NCI-H2196 (cell line): ENCODE data around the gene ATF6.

Source experiments
- DNase-seq: peaks from one replicate; lab custom pipeline; 2025; ENCODE audit not compliant: unreplicated experiment; lab: John Stamatoyannopoulos, UW

ATF6 gene

DNA sequence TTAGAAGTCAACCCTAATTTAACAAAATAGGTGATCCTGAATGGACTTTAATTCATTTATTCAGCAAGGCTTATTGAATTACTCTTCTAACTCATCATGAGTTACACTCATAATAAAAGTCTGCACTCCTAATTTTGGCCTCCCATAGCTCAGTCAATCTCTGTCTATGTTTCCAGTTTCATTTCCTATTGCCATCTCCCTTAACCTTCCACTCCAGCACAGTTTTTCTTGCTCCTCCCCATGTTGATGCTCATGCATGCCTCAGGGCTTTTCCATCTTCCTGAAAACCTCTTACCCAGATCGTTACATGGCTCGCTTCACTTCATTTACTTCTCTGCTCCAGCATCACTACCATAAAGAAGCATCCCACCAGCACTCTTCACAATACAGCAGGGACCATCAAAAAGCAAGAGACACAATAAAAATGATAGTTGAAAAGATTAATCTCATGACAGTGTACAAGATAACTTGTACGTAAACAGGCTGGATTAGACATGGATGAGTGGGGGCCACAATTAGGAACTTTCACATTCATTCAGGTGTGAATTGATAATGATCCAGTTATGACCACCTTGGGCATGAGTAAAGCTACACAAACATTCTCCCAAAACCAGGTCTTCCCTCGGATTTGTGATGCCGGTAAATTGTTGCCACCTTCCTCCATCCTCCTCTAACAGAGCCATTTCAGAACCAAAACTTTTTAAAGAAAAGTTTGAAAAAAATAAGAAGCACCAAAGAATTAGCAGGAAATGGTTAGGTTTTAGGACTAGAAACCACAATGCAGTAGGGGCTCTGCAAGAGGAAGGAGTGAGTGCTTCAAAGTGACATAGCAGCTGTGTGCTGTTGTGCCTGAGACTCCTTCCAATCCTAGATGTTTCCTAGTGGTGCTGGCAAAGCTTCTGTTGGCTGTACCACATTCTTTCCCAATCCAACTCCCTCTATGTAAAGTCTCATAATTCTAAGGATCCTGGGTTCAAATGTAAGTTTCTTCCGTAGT is 167.8 kb downstream of the ATF6 start:
- DNase-seq = no peak

DNA sequence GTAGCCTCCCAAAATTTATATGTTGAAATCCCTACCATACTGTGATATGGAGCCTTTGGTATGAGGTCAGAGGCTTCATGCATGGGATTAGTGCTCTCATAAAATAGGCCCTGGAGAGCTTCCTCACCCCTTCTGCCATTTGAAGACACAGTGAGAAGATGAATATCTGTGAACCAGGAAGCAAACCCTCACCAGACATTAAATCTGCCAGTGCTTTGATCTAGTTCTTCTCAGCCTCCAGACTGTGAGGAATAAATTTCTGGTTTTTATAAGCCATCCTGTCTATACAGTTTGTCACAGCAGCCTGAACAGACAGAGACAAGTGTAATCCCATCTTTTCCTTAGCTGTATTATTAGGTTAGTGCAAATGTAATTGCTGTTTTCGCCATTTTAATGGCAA is 169.1 kb downstream of the ATF6 start:
- DNase-seq = no peak

DNA sequence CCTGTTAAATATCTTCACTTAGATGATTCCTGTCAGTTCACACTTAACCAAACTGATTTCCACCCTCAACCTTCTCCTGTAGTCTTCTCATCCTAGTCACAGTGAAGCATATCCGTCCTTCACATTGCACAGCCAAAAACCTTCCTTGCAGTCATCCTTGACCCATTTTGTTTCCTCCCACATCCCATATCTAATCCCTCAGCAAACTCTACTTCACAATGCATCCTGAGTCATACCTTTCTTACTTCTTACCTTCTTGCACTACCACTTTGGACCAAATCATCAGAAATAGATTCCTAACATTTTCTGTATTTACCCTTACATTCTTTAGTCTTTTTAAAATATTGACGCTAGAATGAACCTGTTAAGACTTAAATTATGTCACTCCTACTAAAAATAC is 170.7 kb downstream of the ATF6 start:
- no peak for DNase-seq

DNA sequence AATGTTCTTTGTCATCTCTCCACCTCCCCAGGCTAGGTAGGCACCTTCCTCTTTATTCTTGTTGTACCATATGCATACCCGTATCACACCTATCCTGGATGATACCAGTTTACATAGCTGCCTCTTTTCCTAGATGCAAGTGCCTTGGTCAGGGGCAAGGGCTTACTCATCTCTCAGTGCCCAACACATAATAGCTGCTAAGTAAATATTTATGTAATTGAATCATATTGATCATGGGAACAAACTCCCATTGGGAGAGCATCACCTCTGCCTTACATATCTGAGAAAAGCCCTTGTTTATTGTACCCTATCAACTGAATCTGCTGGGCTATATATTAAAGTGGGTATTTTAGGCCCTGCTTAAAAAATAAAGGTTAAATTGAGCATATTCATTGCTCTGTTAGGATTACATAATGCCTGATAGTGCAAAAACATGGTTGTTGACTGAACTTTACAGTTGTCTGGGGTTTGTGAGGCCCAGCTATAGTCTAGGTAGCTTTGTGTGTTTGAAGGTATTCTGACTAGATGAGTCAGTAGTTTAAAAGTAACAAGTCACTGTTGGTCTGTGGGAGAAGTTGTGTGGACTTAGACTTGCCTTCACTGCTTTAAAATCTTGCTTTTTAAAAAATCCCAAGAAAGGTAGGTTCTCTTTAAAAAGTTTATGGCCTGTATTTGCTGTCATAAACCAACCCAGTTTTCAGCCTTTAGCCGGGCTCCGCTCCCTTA is 174.9 kb downstream of the ATF6 start:
- no peak for DNase-seq

DNA sequence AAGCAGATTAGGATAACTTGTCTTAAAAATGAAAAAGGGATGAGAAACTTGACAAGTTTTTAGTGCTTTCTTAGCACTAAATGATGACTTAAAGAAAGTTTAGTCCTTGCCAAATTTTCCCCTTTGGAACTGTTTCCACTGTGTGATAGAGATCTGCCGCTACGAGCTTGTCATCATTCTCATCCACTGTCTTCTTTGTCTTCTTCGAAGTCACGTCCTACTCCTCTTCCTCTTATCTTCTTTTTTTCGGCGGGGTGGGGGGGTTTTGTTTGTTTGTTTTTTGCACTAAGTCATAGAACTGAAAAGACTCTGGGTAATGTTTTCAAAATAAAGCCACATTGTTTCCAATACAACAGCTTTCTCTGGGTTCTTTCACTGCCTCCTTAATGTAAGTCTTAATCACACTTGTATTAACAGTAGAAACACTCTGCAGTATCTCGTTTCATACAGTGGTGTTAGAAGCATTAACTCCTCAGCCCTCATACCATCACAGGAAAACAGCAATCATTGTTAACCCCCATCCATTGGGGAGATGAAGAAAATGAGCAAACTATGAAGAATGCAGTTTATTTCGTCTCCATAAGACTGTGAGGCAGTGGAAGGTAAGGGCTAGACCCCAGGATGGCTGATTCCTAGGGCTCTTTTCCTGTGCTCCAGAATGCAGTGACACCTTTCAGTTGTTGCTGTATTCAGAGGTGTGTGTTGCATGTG is 175.8 kb downstream of the ATF6 start:
- DNase-seq = no peak

DNA sequence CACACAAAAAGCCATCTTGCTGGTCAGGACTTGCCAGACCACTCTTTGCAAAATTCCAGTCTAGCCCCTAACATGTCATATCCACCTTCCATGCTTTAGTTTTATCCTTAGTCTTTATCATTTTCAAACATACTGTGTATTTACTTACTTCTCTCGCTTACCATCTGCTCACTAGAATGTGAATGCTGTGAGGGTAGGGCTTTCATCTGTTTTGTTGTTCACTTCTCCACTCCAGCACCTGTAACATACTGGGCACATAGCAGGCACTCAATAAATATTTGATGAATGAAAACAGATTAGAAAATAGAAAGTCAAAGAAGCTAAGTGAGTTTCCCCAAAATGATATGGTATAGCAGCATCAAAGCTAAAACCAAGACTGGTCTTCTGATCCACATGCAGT is 177.6 kb downstream of the ATF6 start:
- DNase-seq = no peak

DNA sequence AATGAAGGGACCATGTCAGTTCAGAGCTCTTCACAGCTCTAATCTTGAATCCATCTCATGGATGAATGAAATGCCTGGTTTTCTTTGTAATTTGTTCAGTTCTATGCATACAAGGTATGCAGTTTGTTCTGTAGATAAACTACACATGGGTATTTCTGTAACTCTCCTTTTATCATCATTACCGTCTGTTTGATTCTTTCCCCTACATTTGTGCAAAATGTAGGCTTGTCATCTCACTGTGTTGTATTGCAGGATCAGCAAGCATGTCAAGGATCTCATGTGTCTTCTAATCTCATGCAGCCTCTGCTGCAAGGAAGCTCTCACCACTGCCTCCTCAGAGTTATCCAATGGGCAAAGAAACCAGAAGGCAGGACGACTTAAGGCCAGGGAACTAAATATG is 178.3 kb downstream of the ATF6 start:
- no peak for DNase-seq

DNA sequence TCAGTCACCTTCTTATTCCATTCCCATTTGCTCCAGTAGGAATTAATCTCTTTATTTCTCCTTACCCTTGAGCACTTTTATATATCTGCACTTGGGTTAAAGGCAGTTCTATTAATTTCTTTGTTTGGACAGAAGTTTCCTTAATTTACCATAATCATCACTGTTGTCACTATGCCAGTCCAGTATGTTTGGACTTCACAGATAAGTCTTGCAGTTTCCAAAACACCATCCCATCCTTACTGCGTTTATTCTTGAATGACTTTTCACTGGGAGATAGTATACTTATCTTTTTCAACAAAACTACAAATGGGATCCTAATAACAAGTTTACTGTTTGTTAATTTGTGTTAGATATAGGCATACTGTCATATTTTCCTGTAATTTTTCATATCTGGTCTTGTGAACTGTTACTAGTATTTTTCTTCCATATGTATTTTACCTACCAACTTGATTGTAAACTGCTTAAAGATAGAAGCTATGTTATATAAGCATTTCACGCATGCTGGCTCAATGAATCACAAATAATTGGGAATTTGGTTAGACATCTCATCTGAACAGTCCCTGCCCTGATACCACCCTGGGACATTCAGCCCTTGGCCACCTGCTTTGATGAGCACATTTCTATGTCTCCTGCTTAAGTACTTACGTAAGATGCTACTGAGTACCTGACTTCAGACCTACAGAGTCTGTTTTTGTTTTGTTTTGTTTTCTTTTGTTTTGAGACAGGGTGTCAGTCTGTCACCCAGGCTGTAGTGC is 179.4 kb downstream of the ATF6 start:
- no peak for DNase-seq

DNA sequence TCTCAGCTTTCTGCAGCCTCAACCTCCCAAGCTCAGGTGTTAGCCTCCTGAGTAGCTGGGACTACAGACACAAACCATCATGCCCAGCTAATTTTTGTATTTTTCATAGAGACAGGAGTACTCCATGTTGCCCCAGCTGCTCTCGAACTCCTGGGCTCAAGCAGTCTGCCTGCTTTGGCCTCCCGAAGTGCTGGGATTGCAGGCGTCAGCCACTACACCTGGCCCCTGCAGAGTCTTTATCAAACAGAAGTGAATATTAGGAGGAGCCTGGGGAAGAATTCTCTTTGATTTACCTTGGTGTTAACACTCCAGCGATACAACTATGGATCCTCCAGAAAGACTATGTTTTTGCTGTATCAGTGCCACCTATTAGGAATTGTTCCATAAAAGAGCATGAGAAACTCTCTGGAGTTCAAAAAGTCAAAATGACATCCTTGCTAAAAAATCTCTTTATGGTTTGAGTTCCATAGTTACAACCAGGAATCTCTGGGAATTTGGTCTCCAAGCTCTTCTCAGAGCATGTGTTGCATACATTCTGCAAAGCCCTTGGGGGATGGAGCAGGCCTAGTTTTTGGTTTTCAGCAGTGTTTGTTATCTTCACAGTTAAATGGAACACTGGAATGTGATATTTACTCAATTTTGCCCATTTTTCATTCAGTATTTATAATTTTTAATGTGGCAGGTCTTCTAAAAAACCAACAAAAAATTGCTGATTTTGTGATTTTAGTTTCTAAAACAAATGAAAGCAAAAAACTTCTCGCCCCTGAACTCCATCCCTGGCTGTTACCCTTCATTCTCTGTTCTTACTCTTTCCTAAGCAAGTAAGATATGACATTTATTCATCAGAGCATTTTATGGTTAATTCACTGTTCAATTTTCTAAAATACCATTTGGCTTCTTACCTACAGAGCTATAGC is 180.2 kb downstream of the ATF6 start:
- DNase-seq = no peak

DNA sequence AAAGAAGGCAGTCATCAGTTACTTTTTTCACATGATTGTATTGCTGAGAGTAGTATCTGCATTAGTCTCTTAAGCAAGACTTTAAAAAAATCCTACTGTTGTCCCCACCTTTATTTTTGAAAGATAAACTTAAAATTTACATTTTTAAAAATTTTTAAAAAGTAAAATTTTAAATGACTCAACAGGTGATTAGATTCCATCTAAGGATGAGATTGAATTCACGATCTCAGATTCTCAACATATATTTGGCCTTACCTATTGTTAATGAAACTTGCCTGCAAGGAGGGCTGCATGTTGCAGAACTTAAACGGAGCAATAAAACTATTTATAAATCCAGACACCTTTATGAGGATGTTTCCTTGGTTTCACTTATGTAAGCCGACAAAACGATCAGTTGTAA is 182.3 kb downstream of the ATF6 start:
- no peak for DNase-seq

DNA sequence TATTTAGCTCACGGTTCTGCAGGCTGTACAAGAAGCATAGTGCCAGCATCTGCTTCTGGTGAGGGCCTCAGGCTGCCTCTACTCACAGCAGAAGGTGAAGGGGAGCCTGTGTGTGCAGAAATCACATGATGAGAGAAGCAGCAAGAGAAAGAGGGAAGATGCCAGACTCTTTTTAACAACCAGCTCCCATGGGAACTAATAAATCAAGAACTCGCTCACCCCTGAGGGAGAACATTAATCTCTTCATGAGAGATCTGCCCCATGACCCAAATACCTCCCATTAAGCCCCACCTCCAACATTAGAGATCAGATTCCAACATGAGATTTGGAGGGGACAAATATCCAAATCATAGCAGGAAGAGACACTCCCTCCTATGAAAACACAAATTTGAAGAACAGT is 183.4 kb downstream of the ATF6 start:
- no peak for DNase-seq

DNA sequence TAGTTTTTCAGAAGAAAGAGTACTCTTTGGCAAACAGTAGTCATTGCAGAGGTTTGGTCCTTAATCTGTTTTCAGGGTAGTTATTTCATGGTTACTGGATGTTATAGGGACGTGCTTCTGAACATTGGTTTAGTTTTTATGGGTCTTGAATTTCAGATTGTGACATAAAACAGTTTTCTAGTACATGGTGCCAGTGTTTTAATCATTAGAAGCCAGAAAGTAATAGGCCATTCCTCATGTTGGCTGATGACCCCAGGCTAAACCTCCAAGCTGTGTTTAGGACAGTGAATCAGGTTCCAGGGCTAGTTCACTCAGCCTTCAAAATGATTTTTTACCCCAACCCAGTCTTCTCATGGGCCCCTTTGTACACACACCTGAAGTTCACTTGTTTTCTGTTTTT is 184.3 kb downstream of the ATF6 start:
- DNase-seq = no peak

DNA sequence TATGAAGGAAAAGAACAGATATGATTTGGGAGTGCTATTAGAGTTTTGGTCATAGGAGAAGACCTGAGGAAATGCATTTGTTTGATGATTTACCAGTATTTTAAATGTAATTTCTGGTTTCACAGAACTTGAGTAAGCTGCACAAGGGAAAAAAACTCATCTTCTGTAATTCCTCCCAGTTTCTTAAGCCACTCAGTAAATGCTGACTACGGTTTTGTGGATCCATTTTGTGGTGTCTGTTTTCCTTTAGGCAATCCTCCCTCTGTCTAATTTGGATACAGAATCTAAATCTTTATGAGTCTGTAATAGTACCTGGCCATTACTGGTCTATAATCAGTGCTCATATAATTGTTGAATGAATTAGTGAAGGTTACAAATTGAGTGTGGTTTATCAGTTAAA is 185.5 kb downstream of the ATF6 start:
- no peak for DNase-seq

DNA sequence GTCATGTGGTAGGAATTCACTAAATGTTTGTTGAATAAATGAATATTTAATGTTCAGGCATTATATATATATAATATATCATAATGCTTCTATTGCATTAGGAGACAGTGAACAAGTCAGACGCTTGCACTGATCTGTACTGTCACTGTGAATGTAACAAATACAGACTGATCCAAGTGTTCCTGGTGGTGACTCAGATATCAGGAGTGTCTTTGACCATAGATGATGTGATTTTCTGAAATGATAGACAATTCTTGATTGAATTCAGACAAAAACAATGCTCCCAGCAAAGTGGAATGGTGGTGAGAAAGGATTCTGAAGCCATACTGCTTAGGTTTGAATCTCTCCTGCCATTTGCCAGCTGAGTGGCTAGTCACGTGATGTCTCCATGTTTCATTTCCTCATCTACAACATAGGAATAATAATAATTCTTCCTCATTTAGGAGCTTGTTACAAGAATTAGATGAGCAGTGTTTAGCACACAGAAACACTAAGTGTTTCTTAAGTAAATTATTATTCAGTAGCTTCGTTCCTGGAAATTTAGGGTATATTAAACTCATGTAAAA is 186.6 kb downstream of the ATF6 start:
- no peak for DNase-seq

DNA sequence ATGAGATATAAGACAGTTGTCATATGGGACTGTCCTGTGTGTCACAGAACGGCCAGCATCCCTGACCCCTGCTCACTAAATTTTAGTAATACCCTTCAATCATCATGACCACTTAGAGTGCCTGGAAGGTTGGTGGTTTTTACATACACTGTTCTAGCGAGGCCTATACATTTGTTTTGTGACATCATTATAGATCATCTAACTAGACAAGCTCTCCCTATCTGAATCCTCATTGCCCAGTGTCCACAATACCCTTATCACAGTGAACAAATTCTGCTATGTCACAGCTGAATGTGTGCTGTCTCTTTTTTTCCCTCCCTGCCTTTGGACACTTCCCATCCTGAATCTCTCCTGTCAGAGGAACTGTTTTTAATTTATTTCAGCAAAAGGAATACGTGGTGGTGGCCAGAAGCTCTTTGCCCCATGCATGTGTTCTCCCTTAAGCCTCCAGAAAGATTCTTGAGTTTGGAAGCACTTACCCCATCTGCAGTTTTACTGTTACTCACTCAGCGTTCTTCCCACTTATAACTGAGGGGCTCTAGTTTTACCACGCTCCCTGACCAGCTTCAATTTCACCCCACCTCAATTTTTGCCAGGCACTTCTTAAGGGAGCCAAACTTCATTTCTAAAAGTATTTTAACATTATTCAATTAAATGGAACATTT is 187.3 kb downstream of the ATF6 start:
- DNase-seq = no peak

DNA sequence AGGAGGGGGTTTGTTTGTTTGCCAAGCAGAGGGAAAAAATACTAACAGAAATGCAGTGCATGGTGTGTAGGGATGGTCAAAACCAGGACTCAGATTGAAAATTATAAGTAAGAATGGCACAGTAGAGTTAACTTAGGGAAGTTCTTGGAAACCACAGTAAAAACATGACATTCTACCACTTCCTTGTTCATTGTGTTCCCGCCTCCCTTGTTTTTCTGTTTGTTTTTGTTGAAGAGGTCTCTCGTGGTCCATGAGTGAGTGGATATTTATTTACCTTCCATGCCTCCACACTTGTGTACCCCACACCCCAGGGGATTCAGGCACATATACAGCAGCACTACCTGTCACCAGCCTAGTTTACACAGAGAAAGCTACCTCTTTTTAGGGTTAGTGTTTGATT is 187.9 kb downstream of the ATF6 start:
- no peak for DNase-seq

DNA sequence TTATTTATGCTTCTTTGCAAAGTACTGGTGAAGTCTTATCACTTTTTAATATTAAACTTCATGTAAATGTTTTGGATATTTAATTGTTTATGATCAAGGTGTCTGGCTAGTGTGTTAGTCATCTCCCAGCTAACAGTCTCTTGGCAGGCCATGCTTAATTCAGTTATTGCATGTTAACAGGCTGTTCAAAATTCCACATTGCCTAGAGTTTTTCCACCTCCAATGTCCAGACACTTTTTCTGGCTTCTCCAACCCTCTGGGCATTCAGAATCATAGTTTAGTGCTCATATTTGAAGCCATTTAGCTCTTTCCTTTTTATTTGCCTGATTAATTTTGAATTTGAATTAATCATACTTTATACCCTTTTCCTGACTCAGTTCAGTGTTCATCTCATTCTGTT is 188.3 kb downstream of the ATF6 start:
- DNase-seq = no peak

DNA sequence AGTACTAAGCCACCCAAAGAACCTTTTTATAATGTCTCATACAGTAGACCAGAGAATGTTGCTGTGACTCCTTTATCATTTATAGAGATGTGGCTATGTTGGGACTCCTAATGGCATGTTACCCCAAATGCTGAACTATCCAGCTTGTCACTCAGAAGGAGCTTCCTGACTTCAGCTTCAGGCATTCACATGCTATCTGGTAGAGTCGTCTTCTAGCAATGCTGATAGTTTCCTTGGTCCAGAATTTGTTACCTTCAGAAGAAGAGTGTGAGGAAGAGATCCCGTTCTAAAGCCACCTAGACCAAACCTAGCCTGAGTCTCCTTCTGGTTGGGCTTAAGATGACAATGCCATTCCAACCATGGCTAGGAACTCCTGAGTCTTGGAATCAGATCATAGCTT is 189.5 kb downstream of the ATF6 start:
- no peak for DNase-seq

DNA sequence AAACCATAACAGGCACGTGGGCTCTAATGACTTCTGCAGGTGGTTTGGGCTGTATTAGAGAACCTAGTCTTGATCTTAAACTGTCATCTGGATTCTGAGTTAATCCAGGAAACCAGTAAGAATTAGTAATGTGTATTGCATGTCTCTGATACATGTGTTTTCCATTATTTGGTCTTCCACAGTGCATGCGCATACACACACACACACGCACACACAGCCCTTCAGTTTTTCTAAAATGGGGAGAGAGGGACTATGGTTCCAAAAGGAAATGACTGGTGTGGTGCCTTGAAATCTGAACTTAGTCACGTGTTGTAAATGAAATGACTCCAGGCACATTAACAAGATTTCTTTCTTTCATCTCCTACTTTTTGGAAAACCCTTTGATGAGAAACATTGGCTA is 190.0 kb downstream of the ATF6 start:
- no peak for DNase-seq
